WTC11 (cell line): ENCODE results near the gene HELLS. TPM values are rescaled to one million over a fixed set of nuclear protein-coding genes. Genes with fewer than 3 reads are reported as not detected.

Source experiments
- ATAC-seq: fragments of 200-7000 bp; cut with Tn5 transposase; 2 replicates; pipeline ENCODE4 v1.10.0; 2021; ENCODE audit warnings: mild to moderate bottlenecking, moderate library complexity
- CTCF ChIA-PET: fragments of 300-600 bp; sonication (Branson Sonifier 250); formaldehyde crosslinking; loops from one replicate; lab custom pipeline; 2021; ENCODE audit warnings: antibody characterized with exemption; lab: Charles Lee
- POLR2A ChIA-PET: fragments of 350-600 bp; sonication (Branson Sonifier 250); formaldehyde crosslinking; loops from one replicate; lab custom pipeline; 2021; ENCODE audit warnings: antibody characterized with exemption; lab: Charles Lee
- DNase-seq: peaks from one replicate; pipeline ENCODE4 v3.0.0; 2021; ENCODE audit warnings: low spot score
- H3K27ac Mint-ChIP-seq: 2 replicates; pipeline ENCODE4 v1.8.0; 2021; ENCODE audit warnings: mixed read lengths
- H3K27me3 Mint-ChIP-seq: 2 replicates; pipeline ENCODE4 v1.8.0; 2021; ENCODE audit warnings: low read depth, mild to moderate bottlenecking, moderate library complexity, mixed read lengths
- H3K36me3 Mint-ChIP-seq: 2 replicates; pipeline ENCODE4 v1.8.0; 2021; ENCODE audit warnings: mixed read lengths
- H3K4me1 Mint-ChIP-seq: 2 replicates; pipeline ENCODE4 v1.8.0; 2022; ENCODE audit warnings: mixed read lengths
- H3K4me3 Mint-ChIP-seq: 2 replicates; pipeline ENCODE4 v1.8.0; 2021; ENCODE audit warnings: mild to moderate bottlenecking, moderate library complexity, mixed read lengths
- H3K9me3 Mint-ChIP-seq: 2 replicates; pipeline ENCODE4 v1.8.0; 2021; ENCODE audit warnings: mixed read lengths
- ETV6 ChIP-seq: sonication (generic); formaldehyde crosslinking; IDR thresholded peaks from 2 replicates; pipeline ENCODE4 v1.8.1; 2022; ENCODE audit warnings: mild to moderate bottlenecking, missing genetic modification reagents
- FOXK1 ChIP-seq: sonication (generic); formaldehyde crosslinking; IDR thresholded peaks from 2 replicates; pipeline ENCODE4 v1.8.0; 2022; ENCODE audit warnings: mild to moderate bottlenecking, moderate library complexity, missing genetic modification reagents
- FOXP1 ChIP-seq: sonication (generic); formaldehyde crosslinking; IDR thresholded peaks from 2 replicates; pipeline ENCODE4 v1.8.0; 2022; ENCODE audit warnings: missing genetic modification reagents, mild to moderate bottlenecking, moderate library complexity, borderline replicate concordance
- PRRX2 ChIP-seq: fragments of 250-450 bp; sonication (Bioruptor Pico); IDR thresholded peaks from 2 replicates; pipeline ENCODE4 v1.8.0; 2021; ENCODE audit warnings: mild to moderate bottlenecking
- TCF7 ChIP-seq: sonication (generic); formaldehyde crosslinking; IDR thresholded peaks from 2 replicates; pipeline ENCODE4 v1.8.0; 2022; ENCODE audit warnings: mild to moderate bottlenecking, low read depth, missing genetic modification reagents, moderate library complexity
- TEAD1 ChIP-seq: sonication (generic); formaldehyde crosslinking; IDR thresholded peaks from 2 replicates; pipeline ENCODE4 v1.8.0; 2022; ENCODE audit warnings: mild to moderate bottlenecking, missing genetic modification reagents
- ZNF263 ChIP-seq: sonication (generic); formaldehyde crosslinking; IDR thresholded peaks from 2 replicates; pipeline ENCODE4 v1.8.1; 2022; ENCODE audit warnings: low read depth, mild to moderate bottlenecking, moderate library complexity, missing genetic modification reagents
- ZNF423 ChIP-seq: fragments of 250-450 bp; sonication (Bioruptor Pico); IDR thresholded peaks from 2 replicates; pipeline ENCODE4 v2.1.2; 2022; ENCODE audit warnings: mild to moderate bottlenecking, moderate library complexity
- ZNF671 ChIP-seq: fragments of 250-450 bp; sonication (Bioruptor Pico); IDR thresholded peaks from 2 replicates; pipeline ENCODE4 v1.8.0; 2021; ENCODE audit warnings: mild to moderate bottlenecking
- total RNA-seq: library from RNA; stranded (reverse); gene quantifications from 3 replicates; pipeline ENCODE4 v1.2.3, GENCODE V29; 2021
- TF ChIP-seq, protein P1 (sequence below): fragments of 250-450 bp; sonication (Bioruptor Pico); IDR thresholded peaks from 2 replicates; pipeline ENCODE4 v1.9.0; 2021; ENCODE audit warnings: mild to moderate bottlenecking, borderline replicate concordance
- TF ChIP-seq, protein P2 (sequence below): sonication (generic); formaldehyde crosslinking; IDR thresholded peaks from 2 replicates; pipeline ENCODE4 v1.8.1; 2023; ENCODE audit warnings: mild to moderate bottlenecking, moderate library complexity, missing genetic modification reagents
- TF ChIP-seq, protein P3 (sequence below): sonication (generic); formaldehyde crosslinking; IDR thresholded peaks from 2 replicates; pipeline ENCODE4 v1.8.0; 2023; ENCODE audit warnings: missing genetic modification reagents, mild to moderate bottlenecking, borderline replicate concordance
- TF ChIP-seq, protein P4 (sequence below): sonication (generic); formaldehyde crosslinking; IDR thresholded peaks from 2 replicates; pipeline ENCODE4 v1.8.1; 2022; ENCODE audit warnings: low read depth, missing genetic modification reagents, borderline replicate concordance
- TF ChIP-seq, protein P5 (sequence below): sonication (generic); formaldehyde crosslinking; IDR thresholded peaks from 2 replicates; pipeline ENCODE4 v1.8.1; 2023; ENCODE audit warnings: mild to moderate bottlenecking, missing genetic modification reagents, borderline replicate concordance

The HELLS gene
- total RNA-seq, 1 experiment from 2014 or later, result 419 TPM

DNA sequence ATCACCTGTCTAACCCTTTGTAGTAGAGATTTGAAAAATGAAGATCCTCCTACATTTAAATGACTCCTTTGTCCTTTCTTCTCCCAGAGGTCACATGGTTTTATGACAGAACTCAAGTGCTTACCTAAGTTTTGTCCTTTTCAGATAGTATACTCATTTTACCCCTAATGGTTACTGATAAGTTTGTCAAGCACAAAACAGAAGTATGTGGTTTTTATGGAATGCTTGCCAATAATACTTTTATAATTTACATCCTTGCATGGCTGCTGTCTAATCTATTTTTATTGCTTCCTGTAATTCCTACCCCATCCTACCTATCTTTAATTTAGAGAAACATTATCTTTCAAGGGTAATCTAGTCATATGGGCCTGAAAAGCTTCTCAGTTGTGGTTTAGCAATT lies 37.5 kb downstream of the HELLS start (continued):
- TF ChIP-seq, protein P1, sequence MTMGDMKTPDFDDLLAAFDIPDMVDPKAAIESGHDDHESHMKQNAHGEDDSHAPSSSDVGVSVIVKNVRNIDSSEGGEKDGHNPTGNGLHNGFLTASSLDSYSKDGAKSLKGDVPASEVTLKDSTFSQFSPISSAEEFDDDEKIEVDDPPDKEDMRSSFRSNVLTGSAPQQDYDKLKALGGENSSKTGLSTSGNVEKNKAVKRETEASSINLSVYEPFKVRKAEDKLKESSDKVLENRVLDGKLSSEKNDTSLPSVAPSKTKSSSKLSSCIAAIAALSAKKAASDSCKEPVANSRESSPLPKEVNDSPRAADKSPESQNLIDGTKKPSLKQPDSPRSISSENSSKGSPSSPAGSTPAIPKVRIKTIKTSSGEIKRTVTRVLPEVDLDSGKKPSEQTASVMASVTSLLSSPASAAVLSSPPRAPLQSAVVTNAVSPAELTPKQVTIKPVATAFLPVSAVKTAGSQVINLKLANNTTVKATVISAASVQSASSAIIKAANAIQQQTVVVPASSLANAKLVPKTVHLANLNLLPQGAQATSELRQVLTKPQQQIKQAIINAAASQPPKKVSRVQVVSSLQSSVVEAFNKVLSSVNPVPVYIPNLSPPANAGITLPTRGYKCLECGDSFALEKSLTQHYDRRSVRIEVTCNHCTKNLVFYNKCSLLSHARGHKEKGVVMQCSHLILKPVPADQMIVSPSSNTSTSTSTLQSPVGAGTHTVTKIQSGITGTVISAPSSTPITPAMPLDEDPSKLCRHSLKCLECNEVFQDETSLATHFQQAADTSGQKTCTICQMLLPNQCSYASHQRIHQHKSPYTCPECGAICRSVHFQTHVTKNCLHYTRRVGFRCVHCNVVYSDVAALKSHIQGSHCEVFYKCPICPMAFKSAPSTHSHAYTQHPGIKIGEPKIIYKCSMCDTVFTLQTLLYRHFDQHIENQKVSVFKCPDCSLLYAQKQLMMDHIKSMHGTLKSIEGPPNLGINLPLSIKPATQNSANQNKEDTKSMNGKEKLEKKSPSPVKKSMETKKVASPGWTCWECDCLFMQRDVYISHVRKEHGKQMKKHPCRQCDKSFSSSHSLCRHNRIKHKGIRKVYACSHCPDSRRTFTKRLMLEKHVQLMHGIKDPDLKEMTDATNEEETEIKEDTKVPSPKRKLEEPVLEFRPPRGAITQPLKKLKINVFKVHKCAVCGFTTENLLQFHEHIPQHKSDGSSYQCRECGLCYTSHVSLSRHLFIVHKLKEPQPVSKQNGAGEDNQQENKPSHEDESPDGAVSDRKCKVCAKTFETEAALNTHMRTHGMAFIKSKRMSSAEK (CRISPR knock-in tag), result no peak
- no peak for TF ChIP-seq ETV6 (CRISPR knock-in tag)
- TF ChIP-seq, protein P2, sequence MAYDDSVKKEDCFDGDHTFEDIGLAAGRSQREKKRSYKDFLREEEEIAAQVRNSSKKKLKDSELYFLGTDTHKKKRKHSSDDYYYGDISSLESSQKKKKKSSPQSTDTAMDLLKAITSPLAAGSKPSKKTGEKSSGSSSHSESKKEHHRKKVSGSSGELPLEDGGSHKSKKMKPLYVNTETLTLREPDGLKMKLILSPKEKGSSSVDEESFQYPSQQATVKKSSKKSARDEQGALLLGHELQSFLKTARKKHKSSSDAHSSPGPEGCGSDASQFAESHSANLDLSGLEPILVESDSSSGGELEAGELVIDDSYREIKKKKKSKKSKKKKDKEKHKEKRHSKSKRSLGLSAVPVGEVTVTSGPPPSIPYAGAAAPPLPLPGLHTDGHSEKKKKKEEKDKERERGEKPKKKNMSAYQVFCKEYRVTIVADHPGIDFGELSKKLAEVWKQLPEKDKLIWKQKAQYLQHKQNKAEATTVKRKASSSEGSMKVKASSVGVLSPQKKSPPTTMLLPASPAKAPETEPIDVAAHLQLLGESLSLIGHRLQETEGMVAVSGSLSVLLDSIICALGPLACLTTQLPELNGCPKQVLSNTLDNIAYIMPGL (CRISPR knock-in tag), result no peak

DNA sequence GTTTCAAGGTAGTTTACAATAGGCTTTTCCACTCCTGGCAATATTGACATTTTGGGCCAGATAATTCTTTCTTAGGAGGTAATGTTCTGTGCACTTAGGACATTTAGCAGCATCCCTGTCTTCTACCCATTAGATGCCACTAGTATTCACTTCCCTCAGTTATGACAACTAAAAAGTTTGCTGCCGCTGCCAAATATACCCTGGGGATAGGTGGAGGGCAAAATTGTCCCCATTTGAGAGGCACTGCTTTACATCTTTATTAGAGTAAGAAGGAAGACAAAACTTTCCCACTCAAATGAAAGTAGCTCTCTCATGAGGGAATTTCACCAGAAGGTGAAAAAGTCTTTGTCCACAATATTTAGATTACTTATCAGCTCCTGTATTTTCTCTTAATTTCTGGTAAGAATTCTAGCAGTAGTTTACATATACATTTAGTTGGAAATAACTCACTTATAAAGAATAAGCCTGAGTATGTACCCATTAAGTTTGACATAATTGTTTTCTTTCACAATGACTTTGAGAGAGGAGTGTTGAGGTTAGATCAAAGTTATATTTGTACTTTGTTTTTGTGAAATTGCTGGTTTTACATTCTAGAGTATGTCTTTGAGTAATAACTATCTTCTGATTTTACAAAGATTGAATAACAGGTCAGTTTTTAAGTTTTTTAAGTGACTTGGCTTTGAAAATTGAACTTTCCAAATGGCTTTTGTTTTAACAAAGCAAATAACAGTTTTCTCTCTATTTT lies 46.0 kb downstream of the HELLS start:
- ATAC-seq (no peak), DNase-seq (no peak)
- H3K9me3 Mint-ChIP-seq, result no peaks in the 10 kb centered on the region
- H3K36me3 Mint-ChIP-seq, result peaks cover 81% of the 10 kb centered on the region
- H3K27ac Mint-ChIP-seq, result no peak overlapping the region
- no peak for TF ChIP-seq ZNF423 (CRISPR knock-in tag)
- no peak for TF ChIP-seq ZNF263 (CRISPR knock-in tag)
- no peak for TF ChIP-seq ZNF671 (CRISPR knock-in tag)
- TF ChIP-seq, protein P3, sequence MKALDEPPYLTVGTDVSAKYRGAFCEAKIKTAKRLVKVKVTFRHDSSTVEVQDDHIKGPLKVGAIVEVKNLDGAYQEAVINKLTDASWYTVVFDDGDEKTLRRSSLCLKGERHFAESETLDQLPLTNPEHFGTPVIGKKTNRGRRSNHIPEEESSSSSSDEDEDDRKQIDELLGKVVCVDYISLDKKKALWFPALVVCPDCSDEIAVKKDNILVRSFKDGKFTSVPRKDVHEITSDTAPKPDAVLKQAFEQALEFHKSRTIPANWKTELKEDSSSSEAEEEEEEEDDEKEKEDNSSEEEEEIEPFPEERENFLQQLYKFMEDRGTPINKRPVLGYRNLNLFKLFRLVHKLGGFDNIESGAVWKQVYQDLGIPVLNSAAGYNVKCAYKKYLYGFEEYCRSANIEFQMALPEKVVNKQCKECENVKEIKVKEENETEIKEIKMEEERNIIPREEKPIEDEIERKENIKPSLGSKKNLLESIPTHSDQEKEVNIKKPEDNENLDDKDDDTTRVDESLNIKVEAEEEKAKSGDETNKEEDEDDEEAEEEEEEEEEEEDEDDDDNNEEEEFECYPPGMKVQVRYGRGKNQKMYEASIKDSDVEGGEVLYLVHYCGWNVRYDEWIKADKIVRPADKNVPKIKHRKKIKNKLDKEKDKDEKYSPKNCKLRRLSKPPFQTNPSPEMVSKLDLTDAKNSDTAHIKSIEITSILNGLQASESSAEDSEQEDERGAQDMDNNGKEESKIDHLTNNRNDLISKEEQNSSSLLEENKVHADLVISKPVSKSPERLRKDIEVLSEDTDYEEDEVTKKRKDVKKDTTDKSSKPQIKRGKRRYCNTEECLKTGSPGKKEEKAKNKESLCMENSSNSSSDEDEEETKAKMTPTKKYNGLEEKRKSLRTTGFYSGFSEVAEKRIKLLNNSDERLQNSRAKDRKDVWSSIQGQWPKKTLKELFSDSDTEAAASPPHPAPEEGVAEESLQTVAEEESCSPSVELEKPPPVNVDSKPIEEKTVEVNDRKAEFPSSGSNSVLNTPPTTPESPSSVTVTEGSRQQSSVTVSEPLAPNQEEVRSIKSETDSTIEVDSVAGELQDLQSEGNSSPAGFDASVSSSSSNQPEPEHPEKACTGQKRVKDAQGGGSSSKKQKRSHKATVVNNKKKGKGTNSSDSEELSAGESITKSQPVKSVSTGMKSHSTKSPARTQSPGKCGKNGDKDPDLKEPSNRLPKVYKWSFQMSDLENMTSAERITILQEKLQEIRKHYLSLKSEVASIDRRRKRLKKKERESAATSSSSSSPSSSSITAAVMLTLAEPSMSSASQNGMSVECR, result no peak
- TF ChIP-seq PRRX2, result no peak
- TF ChIP-seq FOXP1, result no peak
- TF ChIP-seq FOXK1, result no peak
- TF ChIP-seq, protein P4, sequence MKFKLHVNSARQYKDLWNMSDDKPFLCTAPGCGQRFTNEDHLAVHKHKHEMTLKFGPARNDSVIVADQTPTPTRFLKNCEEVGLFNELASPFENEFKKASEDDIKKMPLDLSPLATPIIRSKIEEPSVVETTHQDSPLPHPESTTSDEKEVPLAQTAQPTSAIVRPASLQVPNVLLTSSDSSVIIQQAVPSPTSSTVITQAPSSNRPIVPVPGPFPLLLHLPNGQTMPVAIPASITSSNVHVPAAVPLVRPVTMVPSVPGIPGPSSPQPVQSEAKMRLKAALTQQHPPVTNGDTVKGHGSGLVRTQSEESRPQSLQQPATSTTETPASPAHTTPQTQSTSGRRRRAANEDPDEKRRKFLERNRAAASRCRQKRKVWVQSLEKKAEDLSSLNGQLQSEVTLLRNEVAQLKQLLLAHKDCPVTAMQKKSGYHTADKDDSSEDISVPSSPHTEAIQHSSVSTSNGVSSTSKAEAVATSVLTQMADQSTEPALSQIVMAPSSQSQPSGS (CRISPR knock-in tag), result no peak
- TF ChIP-seq, protein P5, sequence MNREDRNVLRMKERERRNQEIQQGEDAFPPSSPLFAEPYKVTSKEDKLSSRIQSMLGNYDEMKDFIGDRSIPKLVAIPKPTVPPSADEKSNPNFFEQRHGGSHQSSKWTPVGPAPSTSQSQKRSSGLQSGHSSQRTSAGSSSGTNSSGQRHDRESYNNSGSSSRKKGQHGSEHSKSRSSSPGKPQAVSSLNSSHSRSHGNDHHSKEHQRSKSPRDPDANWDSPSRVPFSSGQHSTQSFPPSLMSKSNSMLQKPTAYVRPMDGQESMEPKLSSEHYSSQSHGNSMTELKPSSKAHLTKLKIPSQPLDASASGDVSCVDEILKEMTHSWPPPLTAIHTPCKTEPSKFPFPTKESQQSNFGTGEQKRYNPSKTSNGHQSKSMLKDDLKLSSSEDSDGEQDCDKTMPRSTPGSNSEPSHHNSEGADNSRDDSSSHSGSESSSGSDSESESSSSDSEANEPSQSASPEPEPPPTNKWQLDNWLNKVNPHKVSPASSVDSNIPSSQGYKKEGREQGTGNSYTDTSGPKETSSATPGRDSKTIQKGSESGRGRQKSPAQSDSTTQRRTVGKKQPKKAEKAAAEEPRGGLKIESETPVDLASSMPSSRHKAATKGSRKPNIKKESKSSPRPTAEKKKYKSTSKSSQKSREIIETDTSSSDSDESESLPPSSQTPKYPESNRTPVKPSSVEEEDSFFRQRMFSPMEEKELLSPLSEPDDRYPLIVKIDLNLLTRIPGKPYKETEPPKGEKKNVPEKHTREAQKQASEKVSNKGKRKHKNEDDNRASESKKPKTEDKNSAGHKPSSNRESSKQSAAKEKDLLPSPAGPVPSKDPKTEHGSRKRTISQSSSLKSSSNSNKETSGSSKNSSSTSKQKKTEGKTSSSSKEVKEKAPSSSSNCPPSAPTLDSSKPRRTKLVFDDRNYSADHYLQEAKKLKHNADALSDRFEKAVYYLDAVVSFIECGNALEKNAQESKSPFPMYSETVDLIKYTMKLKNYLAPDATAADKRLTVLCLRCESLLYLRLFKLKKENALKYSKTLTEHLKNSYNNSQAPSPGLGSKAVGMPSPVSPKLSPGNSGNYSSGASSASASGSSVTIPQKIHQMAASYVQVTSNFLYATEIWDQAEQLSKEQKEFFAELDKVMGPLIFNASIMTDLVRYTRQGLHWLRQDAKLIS (CRISPR knock-in tag), result no peak
- no peak for TF ChIP-seq TEAD1 (CRISPR knock-in tag)
- no peak for TF ChIP-seq TCF7
- no peaks in the 10 kb centered on the region for H3K4me1 Mint-ChIP-seq
- POLR2A ChIA-PET, result no interaction called here
- H3K4me3 Mint-ChIP-seq, result no peak overlapping the region
- CTCF ChIA-PET, result no interaction called here
- no peaks in the 10 kb centered on the region for H3K27me3 Mint-ChIP-seq
